Stimulated activated CD4-positive, alpha-beta T cell treated with anti-CD3 and anti-CD28 coated beads, Interleukin-4, amount 100 ng/mL, for 24 hours (primary cell): ENCODE results near the gene TSEN34.

ENCODE experiments used
- DNase-seq: peaks from one replicate; pipeline ENCODE4 v3.0.0-alpha.2; 2020

The TSEN34 gene

DNA sequence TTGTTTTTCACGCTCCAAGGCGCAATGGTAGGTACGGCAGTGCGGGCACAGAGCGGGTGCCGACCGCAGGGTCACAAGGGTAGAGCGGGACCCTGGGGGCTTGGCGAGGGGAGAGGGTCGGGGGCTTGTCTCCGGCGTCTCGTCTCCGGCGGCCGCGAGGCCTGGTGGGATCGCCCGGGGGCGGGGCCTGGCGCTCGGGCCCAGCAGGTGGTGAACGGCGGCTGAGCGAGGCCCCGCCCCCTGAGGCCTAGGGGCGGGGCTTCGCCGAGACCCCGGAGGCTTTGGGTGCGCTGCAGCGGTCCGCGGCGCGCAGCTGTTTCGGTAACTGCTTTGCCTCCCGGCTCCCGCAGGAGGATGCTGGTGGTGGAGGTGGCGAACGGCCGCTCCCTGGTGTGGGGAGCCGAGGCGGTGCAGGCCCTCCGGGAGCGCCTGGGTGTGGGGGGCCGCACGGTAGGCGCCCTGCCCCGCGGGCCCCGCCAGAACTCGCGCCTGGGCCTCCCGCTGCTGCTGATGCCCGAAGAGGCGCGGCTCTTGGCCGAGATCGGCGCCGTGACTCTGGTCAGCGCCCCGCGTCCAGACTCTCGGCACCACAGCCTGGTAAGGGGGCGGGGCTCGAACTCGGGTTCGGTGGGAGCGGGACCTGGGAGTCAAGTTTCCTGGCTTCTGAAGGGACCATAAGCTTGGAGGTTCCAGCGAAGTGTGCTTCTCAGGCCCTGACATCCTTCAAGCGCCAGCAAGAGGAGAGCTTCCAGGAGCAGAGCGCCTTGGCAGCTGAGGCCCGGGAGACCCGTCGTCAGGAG lies at the start of gene TSEN34:
TSS of gene TSEN34 (plus strand) at position 298 of the 800 bp plus-strand sequence. CDS start at position 355, 57 bp downstream.
- DNase-seq, result peak; percentile 86

DNA sequence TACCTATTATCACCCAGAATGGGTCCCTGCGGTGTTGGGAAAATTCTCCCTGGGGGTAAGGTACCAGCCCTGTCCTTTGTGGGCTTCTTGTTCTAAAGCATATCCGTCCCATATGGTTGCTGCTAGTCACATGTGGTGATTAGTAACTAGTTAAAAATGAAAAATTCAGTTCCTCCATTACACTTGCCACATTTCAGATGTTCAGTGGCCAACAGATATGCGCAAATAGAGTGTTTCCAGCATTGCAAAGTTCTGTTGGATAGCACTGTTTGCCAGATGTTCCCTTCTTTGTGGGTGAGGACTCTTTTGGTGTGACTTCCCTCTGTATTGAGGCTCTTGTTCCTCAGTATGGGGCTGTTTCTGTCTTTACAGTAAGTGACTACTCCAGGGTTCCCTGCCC lies 49.8 kb upstream of the TSEN34 start:
- DNase-seq, result no peak

DNA sequence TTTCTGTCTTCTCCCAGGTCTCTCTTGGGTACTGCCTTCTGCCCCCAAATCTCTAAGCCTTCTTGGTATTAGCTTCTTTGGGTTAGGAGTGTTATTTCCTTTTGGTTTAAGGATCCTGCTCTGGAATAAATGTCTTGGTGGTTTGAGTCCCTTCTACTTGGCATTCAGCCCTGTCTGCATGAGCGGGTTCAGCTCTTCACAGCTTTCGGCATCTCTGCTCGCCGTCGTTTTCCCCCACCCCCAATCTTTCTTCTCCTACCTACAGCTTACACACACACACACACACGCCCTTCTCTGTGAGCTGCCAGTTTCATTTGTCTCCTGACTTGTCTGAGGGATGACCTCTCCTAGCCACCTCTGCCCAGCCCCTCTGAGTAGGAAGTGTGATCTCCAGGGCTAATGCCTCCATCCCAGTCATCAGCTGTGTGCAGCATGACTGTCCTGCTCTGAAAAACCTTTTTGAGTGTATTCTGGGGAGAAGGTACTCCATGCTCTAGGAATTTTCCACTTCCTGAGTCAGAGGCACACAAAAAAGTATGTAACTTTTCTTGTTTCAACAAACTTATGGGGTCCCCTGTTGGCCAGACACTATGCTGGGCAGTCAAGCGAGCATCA lies 48.8 kb upstream of the TSEN34 start:
- no peak for DNase-seq

DNA sequence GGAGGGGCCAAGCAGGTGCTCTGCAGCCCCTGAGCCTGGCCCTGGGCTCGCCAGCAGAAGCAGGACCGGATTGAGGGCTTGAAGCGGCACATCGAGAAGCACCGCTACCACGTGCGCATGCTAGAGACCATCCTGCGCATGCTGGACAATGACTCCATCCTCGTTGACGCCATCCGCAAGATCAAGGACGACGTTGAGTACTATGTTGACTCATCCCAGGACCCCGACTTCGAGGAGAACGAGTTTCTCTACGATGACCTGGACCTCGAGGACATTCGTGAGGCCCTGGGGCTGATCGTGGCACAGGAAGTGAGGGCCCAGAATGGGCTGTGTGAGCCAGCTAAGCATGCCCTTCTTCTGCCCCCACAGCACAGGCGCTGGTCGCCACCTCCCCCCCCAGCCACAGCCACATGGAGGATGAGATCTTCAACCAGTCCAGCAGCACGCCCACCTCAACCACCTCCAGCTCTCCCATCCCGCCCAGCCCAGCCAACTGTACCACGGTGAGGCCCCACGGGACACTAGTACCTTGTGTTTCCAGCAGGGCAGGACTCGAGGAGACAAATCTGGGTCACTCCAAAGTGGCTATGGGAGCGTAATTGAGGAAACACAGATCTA lies 45.5 kb upstream of the TSEN34 start:
- no peak for DNase-seq

DNA sequence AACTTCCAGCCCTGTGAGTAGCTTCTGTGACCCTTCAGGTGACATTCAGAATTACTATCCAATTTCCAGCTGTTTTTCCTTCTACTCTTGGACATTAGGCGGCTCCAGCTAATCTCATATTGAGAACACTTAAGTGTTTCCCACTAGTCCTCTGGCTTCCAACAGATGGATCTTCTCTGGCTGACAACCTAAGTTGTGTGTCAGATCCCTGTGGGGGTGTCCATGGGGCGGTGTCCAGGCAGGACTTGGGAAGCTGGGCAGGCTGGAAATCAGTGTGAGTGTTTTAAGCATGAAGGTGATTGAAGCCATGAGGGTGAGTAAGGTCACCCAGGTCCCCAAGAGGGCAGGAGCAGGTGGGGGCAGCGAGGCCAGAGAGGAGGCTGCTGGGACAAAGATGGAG lies 43.4 kb upstream of the TSEN34 start:
- no peak for DNase-seq

DNA sequence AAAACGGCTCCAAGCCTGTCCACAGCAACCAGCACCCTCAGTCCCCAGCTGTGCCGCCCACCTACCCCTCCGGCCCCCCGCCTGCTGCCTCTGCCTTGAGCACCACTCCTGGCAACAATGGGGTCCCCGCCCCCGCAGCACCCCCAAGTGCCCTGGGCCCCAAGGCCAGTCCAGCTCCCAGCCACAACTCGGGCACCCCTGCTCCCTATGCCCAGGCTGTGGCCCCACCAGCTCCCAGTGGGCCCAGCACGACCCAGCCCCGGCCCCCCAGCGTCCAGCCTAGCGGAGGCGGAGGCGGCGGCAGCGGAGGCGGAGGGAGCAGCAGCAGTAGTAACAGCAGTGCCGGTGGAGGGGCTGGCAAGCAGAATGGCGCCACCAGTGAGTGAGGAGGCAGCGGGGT lies 43.0 kb upstream of the TSEN34 start:
- no peak for DNase-seq

DNA sequence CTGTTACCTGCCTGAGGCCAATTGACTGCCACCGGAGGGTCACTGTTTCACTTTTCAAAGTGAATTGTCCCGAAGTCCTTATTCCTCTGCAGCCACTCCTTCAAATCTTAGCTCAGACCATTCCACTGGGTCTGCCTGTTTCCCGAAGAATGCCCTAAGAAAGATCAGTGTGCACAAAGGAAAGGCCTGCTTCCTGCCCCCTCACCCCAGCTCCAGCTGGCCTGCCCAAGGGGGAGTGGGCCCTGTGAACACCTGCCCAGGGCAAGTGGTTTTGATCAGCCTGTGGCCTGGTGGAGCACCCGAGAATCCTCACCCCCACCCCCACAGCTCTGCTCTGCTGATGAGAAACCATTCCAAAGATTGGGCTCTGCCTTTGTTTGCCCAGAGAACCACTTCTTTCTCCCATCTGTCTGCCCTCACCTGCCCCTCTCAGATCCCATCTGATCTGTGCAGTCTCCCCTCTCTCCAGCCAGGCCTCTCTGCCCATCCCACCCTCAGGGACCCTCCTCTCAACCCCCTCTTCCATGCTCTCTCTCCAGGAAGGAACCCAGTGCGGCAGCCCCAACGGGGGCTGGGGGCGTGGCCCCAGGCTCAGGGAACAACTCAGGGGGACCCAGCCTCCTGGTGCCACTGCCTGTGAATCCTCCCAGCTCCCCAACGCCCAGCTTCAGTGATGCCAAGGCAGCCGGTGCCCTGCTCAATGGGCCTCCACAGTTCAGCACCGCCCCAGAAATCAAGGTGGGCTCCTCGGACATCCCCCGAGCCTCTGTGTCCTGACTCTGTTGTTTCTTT lies 41.9 kb upstream of the TSEN34 start:
- no peak for DNase-seq

DNA sequence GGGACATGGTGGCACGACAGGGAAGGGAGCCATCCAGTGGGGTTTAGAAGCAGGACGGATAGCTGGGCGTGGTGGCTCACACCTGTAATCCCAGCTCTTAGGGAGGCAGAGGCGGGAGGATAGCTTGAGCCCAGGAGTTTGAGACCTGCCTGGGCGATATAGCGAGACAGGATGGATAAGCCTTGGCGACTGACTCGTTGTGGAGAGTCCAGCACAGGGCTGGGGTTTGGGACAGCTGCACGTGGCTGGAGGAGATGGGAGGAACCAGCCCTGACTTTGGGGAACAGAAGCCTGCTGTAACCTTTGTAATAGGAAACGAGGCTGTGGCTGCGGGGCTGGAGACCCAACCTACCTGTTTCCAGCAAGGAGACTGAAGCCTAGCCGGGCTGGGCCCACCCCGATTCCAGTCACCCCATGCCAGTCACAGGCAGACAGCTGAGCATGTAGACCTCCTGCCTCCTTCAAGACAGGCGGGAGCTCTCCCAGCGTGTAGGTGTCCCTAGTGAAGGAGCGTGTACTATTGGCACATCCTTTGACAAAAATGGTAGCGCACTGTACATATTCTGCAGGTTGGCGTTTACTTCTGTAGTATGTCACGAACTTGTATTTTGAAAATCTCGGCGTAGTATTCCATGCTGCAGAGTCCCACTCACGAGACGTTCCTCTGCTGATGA lies 39.6 kb upstream of the TSEN34 start:
- DNase-seq, result no peak

DNA sequence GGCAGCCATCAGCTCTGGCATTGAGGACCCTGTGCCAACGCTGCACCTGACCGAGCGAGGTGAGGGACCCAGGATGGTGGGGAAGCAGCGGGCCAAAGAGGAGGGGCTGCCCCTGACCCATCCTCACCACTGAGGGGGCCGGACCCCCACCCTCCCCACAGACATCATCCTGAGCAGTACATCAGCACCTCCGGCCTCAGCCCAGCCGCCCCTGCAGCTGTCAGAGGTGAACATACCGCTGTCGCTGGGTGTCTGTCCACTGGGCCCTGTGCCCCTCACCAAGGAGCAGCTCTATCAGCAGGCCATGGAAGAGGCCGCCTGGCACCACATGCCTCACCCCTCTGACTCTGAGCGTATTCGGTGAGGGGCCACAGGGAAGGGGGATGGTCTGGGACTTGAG lies 38.8 kb upstream of the TSEN34 start:
- no peak for DNase-seq

DNA sequence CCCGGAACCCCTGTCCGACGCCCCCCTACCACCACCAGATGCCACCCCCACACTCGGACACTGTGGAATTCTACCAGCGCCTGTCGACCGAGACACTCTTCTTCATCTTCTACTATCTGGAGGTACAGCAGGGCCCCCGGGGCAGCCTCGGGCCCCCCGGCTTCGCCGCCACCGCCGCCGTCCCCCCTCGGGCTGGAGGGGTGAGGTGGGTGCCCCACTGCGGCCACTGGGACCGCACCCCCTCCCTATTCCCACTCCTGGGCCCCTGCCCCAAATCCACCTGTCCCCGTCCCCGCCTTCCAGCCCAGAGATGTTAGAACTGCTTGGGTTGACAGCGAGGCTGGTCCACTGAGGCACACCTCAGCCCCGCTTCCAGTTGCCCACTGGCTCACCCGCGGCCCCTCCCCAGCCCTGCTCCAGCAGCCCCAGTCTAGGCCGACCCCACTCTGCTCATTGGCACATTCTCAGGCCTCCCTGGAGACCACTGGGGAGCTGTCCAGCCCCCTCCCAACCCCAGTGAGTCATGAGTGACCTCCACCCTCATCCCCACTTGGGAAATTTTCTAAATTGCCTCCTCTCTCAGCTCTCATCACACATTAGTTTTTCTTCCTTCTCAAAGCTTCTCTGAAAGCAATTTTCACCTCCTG lies 38.1 kb upstream of the TSEN34 start:
- no peak for DNase-seq

DNA sequence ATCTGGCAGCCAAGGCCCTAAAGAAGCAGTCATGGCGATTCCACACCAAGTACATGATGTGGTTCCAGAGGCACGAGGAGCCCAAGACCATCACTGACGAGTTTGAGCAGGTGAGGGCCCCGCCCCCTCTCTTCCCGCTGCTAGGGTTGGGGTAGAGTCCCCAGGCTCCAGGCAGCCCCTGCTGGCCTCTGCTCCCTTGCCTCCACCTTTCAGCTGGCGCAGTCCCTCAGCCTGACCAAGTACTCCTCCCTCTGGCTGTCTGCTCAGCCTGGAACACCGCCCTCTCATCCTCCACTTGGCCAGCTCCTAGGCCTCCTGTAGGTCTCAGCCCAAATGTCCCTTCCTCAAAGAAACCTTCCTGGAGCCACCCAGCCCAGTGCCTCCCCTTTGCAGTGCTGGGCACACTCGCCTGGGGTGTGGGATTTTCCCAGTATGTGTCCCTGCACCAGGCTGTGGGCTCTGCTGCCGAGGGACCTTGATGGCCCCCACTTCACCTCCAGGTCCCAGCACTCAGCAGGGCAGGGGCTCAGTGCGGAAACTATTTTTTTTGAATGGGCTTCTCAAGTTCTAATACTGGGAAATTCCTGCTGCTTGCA lies 37.3 kb upstream of the TSEN34 start:
- no peak for DNase-seq

DNA sequence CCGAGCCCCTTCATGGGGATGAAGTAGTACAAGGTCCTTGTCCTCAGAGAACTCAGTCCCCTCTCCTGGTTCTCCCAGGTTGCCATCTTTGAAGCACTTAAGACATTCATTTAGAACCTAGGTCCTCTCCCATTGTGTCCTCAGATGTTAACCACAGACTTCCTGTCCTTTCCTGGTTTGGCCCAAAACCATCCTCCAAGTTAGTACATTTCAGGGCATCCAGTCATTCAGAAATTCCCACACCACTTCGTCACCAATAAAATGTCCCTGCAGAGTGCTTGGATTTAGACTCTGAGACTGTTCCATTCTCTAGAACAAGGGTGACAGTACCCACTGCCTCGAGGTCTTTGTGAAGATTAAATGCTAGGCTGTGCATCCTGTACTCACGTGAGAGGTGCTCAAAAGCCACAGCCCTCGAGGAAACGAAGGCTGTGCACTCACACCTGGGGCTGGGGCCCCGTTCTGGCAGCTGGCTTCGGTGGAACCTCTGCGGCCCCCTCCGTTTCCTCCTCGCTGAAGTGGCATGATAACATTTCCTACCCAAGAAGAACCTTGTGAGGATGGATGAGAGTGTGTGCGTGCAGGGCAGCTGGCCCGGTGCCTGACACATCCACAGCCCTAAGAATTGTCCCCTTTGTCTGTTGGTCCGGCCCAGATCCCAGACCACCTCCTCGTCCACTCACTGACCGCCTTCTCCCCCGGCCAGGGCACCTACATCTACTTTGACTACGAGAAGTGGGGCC lies 36.3 kb upstream of the TSEN34 start:
- DNase-seq, result no peak

DNA sequence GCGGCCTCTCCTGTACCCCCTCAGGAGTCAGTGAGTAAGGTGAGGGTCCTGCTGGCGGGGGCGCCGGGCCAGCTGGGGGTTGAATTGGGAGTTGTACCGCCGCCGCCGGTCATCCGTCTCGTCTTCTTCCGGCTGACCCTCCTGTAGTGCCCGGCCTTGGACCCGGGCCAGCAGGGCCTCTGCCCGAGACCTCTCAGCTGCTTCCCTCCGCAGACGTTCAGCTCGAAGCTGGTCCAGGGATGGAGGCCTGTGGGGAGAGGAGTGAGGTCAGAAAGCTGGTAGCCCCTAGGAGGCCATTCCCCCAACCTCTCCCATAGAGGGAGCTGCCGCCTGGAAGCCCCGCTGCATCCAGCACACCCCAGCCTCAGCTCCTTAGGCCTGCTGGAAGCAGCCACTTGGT lies 35.4 kb upstream of the TSEN34 start:
- DNase-seq, result no peak

DNA sequence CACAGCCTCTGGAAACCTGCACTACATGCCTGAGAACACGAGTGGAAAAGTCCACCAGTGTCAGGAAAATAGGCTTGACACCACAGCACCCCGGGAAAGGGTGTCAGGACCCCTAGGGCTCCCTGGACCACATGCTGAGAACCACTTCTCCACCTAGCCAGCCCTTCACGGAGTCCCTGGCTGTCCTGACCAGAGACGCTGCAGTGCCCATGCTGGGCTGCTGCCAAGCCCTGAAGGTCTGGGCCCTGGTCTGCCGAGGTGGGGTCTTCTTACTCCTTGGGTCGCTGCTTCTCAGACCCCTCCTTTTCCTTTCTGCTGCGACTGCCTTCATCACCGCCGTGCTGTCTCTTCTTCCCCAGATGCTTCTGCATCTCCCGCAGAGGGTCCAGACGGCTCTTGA lies 34.6 kb upstream of the TSEN34 start:
- no peak for DNase-seq

DNA sequence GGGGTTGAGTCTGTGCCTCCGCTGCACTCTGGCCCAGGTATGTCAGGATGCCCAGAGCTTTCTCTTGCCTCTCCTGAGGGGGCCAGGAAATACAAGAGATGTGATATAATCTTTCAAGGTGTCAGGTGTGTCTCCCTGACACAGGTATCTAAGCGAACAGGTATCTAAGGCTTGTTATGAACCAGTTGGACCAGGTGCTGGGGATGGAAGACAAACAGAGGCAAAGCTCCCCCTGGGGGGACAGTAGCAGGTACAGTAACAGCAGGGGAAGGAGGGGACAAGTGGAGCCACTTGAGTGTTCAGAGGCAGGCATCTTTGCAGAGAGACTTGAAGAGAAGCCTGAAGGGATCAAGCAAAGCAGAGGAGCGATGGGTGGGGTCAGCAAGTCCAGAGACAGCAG lies 34.2 kb upstream of the TSEN34 start:
- DNase-seq, result no peak

DNA sequence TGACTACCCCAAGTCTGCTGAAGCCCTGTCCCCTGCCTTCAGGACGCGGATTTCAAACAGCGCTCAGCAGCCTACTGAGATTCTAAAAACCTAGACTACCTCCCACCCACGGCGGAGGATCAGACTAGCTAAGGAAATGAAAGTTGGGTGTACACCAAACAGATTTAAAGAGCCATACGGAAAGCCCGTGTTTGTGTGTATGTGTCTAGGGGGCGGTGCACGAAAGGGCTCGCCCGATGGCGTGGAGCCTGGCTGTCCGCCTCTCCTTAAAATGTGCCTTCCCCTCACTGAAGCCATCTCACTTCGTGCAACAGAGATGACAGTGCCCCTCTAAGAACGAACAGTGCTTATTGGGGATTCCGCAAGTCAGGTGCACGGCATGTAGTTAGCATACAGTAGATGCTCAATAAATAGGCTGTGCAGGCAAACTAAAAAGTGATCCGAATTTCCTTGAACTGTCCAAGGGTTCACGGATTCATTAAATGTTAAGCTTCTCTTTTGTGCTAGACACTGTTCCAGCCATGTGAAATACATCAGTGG lies 32.2 kb upstream of the TSEN34 start:
- DNase-seq, result peak; percentile 47

DNA sequence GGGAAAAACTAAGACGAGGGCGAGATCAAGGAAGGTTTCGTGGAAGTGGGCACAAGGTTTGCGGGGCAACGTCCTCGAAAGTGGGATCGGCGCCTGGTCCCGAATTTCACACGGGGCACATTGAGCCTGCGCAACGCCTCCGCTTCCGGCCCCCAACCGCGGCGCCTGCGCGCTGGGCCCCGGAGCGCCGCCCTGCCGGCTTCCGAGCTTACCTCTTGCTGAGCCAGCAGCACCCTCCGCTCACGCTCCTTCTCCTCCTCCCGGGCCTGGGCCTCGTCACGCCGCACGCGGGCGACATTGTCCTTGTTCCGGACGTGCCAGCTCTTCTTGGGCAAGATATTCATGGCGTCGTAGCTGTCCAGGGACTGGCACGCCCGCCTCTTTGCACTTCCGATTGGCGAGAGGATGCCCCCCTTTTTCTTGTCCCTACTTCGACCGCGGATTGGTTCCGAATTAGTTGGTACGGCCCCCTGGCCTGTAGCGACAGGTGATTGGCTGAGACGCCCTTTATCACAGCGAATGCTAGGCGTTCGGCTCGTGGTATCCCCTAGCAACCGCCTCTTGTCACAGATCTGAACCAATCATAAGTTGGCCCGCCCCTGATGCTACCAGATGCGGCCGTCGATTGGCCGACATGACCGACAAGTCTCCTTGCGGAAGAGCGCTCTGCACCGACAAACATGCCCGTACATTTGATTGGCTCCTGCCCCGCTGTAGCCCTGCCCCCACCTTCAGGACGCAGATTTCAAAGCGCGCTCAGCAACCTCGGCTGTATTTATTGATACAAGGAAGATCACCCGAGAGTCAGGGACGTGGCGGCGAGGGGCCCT lies 31.5 kb upstream of the TSEN34 start, which contains the start of gene LENG1:
TSS of gene LENG1 (minus strand) at position 370 of the 830 bp plus-strand sequence. CDS start at position 344, 26 bp downstream.
- DNase-seq, result peak; percentile 100

DNA sequence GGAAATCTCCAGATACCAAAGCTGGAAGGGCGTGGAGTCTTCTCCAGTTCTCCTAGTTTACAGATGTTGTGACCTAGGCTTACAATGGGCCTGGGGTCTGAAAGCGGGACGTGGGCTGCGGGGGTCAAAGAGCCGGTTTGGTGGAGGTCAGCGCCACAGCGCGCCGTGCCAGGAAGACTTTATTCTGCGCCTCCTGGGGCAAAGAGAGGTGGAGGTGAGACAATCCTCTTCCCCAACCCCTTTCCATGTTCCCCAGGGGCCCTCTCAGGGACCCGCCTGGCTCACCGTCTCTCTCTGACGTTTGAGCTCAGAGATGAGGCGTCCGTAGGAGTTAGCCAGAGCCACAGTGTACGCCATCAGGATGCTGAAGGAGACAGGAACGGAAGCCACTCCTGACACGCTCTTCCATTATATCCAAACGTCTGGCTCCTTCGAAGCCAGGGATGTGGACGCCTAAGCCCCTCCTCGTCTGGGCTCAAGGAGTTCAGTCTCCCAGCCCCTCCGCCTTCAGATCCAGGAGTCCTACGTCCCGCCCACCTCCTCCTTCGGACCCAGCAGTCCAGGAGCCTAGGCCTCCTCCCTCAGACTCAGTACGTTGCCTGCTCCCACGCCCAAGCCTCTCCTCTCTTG lies 30.8 kb upstream of the TSEN34 start:
- no peak for DNase-seq

DNA sequence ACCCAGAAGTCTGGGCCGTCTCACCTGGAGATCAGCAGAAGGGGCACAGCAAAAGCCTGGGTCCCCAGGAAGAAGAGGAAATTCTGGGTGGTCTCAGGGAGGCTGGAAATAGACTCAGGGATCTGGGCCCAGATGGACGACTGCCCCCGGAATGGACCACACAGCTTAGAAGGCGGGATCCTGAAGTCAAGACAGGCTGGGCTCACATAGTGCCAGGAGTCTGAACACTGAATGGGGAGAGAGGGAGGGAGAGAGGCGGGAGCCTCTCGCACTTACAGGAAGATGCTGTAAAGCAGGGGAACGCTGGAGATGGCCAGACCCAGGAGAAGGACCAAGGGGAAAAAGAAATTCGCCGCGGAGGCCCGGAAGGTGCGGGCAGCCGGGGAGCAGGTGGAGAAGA lies 30.3 kb upstream of the TSEN34 start:
- no peak for DNase-seq
